GM12878 (cell line): Measurements from ENCODE around the gene GLI1. TPM values are rescaled to one million over a fixed set of nuclear protein-coding genes. Genes with fewer than 3 reads are reported as not detected.

Experiments used
- CBFB ChIP-seq: IDR thresholded peaks from 2 replicates; pipeline ENCODE4 v1.6.1; 2016; ENCODE audit warnings: antibody characterized with exemption, low read depth
- CBX3 ChIP-seq: fragments of 200-600 bp; sonication (generic); IDR thresholded peaks from 2 replicates; pipeline ENCODE4 v1.6.1; 2016; ENCODE audit warnings: low read depth, borderline replicate concordance
- CEBPB ChIP-seq, 2 experiments: fragments of 150-350 bp in 1 of 2; IDR thresholded peaks; 2 replicates each; pipeline ENCODE4 v1.6.1; 2012 to 2014; ENCODE audit warnings: low read depth in 2 of 2, low read length in 2 of 2, borderline replicate concordance in 1 of 2, inconsistent platforms in 1 of 2
- FOXM1 ChIP-seq: IDR thresholded peaks from 2 replicates; pipeline ENCODE4 v1.6.1; 2012; ENCODE audit warnings: low read depth, mild to moderate bottlenecking, inconsistent platforms, low read length, moderate library complexity
- HDAC6 ChIP-seq: fragments of 200-600 bp; sonication (generic); IDR thresholded peaks from one replicate; pipeline ENCODE4 v1.8.0; 2017; ENCODE audit warnings: antibody characterized with exemption; ENCODE audit not compliant: unreplicated experiment
- KLF5 ChIP-seq: fragments of 450-650 bp; IDR thresholded peaks from 2 replicates; pipeline ENCODE4 v1.6.1; 2014; ENCODE audit warnings: mild to moderate bottlenecking; ENCODE audit not compliant: partially characterized antibody
- PML ChIP-seq: IDR thresholded peaks from 2 replicates; pipeline ENCODE4 v1.6.1; 2012; ENCODE audit warnings: low read length, inconsistent platforms
- SP1 ChIP-seq: IDR thresholded peaks from one replicate; pipeline ENCODE4 v1.6.1; 2011; ENCODE audit warnings: low read depth, low read length
- ZBED1 ChIP-seq: IDR thresholded peaks from 2 replicates; pipeline ENCODE4 v1.6.1; 2016; ENCODE audit warnings: borderline replicate concordance
- ZNF384 ChIP-seq: IDR thresholded peaks from 2 replicates; pipeline ENCODE4 v1.6.1; 2012; ENCODE audit warnings: low read depth, mild to moderate bottlenecking, low read length, improper control_type of control experiment, borderline replicate concordance
- polyA plus RNA-seq, 11 experiments: library from polyadenylated mRNA; depleted of rRNA in 4 of 11; unstranded in 6 of 11; stranded (reverse) in 5 of 11; fragments of >200 nt; fragmentation: Nextera tagmentation in 4 of 11; fragmentation: Illumina TruSeq in 1 of 11; extraction: Ambion mirVana in 4 of 11; extraction: Trizol in 1 of 11; gene quantifications; 1 replicate in 1 of 11; 2 replicates in 10 of 11; pipeline versions ENCODE4 v1.2.1 to v1.2.3, GENCODE V29; 2011 to 2016; ENCODE audit warnings: inconsistent platforms in 2 of 11, missing spikeins in 2 of 11, low read depth in 1 of 11
- total RNA-seq, 4 experiments: library from RNA; depleted of rRNA in 3 of 4; stranded (reverse); fragments of >200 nt in 3 of 4; fragmentation: Illumina TruSeq in 1 of 4; extraction: Trizol in 1 of 4; gene quantifications; 2 replicates each; pipeline versions ENCODE4 v1.2.1 to v1.2.3, GENCODE V29; 2013 to 2021
- TF ChIP-seq, protein P1 (sequence below): IDR thresholded peaks from 2 replicates; pipeline ENCODE4 v1.6.1; 2012; ENCODE audit warnings: improper control_type of control experiment, low read depth, low read length; ENCODE audit not compliant: insufficient replicate concordance
- TF ChIP-seq, protein P2 (sequence below): fragments of 450-650 bp; IDR thresholded peaks from 2 replicates; pipeline ENCODE4 v1.6.1; 2018; ENCODE audit warnings: borderline replicate concordance, mild to moderate bottlenecking; ENCODE audit not compliant: partially characterized antibody
- TF ChIP-seq, protein P3 (sequence below): fragments of 450-650 bp; IDR thresholded peaks from 2 replicates; pipeline ENCODE4 v1.6.1; 2016; ENCODE audit warnings: mild to moderate bottlenecking, moderate library complexity, borderline replicate concordance
- TF ChIP-seq, protein P4 (sequence below): fragments of 450-650 bp; formaldehyde crosslinking; IDR thresholded peaks from 2 replicates; pipeline ENCODE4 v1.4.0; 2022; ENCODE audit warnings: mild to moderate bottlenecking, moderate library complexity

GLI1 gene
- total and polyA plus RNA-seq, 10 of the 15 experiments (the other 5 are each of a cell fraction or from before 2014, with no cell fraction given): 0.27 to 1.2 (median 0.49) TPM

DNA sequence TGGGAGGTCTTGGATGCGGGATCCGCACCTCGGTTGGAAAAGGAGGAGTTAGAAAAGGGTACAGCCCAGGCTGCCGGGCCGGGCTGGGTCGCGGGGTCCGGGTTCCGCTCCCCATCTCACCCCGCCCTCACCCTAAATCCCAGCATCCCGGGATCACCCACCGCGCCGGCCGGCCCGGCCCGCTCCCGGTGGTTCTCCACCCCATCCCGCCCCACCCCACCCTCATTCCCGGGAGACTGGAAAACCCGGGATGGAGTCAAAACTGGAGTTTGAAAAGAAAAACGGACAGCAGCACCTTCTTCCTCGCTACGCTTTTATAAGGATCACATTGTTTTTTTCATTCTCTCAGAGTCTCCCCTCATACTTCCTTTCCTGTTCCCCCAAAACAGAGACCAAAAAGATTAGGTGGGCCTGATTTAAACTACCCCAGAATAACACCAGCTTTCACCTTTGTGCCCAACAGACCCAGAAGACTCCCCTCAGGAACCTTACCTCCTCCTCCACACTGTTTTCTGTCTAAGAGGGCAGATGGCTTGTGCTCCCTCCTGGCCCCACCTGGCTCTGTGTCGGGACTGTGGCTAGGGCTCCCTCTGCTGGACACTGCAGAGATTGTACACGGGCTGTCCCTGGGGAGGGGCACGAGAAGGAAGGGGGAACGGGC lies 2.8 kb downstream of the GLI1 start (continued):
- TF ChIP-seq, protein P1, sequence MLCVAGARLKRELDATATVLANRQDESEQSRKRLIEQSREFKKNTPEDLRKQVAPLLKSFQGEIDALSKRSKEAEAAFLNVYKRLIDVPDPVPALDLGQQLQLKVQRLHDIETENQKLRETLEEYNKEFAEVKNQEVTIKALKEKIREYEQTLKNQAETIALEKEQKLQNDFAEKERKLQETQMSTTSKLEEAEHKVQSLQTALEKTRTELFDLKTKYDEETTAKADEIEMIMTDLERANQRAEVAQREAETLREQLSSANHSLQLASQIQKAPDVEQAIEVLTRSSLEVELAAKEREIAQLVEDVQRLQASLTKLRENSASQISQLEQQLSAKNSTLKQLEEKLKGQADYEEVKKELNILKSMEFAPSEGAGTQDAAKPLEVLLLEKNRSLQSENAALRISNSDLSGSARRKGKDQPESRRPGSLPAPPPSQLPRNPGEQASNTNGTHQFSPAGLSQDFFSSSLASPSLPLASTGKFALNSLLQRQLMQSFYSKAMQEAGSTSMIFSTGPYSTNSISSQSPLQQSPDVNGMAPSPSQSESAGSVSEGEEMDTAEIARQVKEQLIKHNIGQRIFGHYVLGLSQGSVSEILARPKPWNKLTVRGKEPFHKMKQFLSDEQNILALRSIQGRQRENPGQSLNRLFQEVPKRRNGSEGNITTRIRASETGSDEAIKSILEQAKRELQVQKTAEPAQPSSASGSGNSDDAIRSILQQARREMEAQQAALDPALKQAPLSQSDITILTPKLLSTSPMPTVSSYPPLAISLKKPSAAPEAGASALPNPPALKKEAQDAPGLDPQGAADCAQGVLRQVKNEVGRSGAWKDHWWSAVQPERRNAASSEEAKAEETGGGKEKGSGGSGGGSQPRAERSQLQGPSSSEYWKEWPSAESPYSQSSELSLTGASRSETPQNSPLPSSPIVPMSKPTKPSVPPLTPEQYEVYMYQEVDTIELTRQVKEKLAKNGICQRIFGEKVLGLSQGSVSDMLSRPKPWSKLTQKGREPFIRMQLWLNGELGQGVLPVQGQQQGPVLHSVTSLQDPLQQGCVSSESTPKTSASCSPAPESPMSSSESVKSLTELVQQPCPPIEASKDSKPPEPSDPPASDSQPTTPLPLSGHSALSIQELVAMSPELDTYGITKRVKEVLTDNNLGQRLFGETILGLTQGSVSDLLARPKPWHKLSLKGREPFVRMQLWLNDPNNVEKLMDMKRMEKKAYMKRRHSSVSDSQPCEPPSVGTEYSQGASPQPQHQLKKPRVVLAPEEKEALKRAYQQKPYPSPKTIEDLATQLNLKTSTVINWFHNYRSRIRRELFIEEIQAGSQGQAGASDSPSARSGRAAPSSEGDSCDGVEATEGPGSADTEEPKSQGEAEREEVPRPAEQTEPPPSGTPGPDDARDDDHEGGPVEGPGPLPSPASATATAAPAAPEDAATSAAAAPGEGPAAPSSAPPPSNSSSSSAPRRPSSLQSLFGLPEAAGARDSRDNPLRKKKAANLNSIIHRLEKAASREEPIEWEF: no peak
- no peak for TF ChIP-seq CBX3
- TF ChIP-seq, protein P2, sequence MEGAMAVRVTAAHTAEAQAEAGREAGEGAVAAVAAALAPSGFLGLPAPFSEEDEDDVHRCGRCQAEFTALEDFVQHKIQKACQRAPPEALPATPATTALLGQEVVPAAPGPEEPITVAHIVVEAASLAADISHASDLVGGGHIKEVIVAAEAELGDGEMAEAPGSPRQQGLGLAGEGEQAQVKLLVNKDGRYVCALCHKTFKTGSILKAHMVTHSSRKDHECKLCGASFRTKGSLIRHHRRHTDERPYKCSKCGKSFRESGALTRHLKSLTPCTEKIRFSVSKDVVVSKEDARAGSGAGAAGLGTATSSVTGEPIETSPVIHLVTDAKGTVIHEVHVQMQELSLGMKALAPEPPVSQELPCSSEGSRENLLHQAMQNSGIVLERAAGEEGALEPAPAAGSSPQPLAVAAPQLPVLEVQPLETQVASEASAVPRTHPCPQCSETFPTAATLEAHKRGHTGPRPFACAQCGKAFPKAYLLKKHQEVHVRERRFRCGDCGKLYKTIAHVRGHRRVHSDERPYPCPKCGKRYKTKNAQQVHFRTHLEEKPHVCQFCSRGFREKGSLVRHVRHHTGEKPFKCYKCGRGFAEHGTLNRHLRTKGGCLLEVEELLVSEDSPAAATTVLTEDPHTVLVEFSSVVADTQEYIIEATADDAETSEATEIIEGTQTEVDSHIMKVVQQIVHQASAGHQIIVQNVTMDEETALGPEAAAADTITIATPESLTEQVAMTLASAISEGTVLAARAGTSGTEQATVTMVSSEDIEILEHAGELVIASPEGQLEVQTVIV: no peak
- TF ChIP-seq, protein P3, sequence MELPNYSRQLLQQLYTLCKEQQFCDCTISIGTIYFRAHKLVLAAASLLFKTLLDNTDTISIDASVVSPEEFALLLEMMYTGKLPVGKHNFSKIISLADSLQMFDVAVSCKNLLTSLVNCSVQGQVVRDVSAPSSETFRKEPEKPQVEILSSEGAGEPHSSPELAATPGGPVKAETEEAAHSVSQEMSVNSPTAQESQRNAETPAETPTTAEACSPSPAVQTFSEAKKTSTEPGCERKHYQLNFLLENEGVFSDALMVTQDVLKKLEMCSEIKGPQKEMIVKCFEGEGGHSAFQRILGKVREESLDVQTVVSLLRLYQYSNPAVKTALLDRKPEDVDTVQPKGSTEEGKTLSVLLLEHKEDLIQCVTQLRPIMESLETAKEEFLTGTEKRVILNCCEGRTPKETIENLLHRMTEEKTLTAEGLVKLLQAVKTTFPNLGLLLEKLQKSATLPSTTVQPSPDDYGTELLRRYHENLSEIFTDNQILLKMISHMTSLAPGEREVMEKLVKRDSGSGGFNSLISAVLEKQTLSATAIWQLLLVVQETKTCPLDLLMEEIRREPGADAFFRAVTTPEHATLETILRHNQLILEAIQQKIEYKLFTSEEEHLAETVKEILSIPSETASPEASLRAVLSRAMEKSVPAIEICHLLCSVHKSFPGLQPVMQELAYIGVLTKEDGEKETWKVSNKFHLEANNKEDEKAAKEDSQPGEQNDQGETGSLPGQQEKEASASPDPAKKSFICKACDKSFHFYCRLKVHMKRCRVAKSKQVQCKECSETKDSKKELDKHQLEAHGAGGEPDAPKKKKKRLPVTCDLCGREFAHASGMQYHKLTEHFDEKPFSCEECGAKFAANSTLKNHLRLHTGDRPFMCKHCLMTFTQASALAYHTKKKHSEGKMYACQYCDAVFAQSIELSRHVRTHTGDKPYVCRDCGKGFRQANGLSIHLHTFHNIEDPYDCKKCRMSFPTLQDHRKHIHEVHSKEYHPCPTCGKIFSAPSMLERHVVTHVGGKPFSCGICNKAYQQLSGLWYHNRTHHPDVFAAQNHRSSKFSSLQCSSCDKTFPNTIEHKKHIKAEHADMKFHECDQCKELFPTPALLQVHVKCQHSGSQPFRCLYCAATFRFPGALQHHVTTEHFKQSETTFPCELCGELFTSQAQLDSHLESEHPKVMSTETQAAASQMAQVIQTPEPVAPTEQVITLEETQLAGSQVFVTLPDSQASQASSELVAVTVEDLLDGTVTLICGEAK: peak; percentile 33; the same call in 1 of the 2 replicates
- TF ChIP-seq CBFB: no peak
- TF ChIP-seq HDAC6: no peak
- no peak for TF ChIP-seq PML
- TF ChIP-seq CEBPB (IDR thresholded peaks at IDR 0.05; ENCODE audit: borderline replicate concordance in 1 of 2, low read depth in 2 of 2, low read length in 2 of 2): no peak
- TF ChIP-seq SP1: peak; percentile 63
- no peak for TF ChIP-seq ZBED1
- TF ChIP-seq ZNF384: no peak
- TF ChIP-seq, protein P4, sequence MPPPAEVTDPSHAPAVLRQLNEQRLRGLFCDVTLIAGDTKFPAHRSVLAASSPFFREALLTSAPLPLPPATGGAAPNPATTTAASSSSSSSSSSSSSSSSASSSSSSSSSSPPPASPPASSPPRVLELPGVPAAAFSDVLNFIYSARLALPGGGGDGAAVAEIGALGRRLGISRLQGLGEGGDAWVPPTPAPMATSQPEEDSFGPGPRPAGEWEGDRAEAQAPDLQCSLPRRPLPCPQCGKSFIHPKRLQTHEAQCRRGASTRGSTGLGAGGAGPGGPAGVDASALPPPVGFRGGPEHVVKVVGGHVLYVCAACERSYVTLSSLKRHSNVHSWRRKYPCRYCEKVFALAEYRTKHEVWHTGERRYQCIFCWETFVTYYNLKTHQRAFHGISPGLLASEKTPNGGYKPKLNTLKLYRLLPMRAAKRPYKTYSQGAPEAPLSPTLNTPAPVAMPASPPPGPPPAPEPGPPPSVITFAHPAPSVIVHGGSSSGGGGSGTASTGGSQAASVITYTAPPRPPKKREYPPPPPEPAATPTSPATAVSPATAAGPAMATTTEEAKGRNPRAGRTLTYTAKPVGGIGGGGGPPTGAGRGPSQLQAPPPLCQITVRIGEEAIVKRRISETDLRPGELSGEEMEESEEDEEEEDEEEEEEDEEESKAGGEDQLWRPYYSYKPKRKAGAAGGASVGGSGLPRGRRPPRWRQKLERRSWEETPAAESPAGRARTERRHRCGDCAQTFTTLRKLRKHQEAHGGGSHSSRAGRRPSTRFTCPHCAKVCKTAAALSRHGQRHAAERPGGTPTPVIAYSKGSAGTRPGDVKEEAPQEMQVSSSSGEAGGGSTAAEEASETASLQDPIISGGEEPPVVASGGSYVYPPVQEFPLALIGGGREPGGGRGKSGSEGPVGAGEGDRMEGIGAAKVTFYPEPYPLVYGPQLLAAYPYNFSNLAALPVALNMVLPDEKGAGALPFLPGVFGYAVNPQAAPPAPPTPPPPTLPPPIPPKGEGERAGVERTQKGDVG (CRISPR knock-in tag): no peak
- TF ChIP-seq FOXM1: no peak
- no peak for TF ChIP-seq KLF5
